ENCODE measurements around the gene ZYX. TPM values are rescaled to one million over a fixed set of nuclear protein-coding genes. Genes with fewer than 3 reads are reported as not detected.
"Not testable (repeated sequence)": the region's sequence is repeated elsewhere in the genome, so short reads cannot be mapped to it uniquely, and the experiment has no call there.

ZYX gene
- total RNA-seq, 1 donor from 2014 or later = 271 TPM

DNA sequence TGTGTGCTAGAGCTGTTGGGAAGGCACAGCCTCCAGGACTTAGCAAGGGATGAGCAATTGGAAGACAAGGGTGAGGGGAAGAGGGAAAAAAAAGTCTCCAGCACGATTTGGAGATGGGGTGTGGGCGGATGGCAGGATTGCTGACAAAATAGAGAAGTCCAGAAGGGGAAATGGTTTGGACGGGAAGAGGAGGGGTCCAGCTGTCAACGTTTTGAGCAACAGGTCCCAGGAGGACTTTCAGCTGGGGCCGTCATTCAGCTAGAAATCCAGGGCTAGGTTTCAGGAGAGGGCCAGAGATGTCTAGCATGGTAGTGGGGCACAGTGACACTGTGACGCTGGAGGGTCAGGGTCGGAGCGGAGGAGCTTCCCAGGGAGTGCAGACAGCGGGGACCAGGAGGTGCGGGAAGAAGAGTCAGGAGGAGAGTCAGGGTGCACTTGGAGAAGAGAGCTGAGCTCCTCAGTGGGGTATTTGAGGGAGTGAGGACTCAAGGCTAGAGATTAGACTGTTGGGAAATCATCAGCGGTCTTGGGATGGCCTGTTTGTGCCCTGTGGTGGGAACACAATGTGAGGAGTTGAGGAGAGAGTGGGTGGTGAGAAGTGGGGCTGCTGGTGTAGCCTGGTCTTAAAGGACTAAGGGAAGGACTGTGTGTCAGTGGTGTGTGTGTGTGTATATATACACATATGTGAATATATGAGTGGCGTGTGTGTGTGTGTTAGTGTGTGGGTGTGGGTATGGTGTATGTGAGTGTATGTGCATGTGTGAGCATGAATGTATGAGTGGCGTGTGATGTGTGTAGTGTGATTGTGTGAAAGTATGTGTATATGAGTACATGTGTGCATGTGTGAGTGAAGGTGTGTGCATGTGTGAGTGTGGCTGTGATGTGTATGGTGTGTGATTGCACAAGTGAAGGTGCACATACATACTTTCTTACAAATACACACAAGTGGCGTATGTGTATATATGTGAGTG is 3.8 kb downstream of the ZYX start:
- no peak for DNase-seq (ENCODE audit: low spot score)

DNA sequence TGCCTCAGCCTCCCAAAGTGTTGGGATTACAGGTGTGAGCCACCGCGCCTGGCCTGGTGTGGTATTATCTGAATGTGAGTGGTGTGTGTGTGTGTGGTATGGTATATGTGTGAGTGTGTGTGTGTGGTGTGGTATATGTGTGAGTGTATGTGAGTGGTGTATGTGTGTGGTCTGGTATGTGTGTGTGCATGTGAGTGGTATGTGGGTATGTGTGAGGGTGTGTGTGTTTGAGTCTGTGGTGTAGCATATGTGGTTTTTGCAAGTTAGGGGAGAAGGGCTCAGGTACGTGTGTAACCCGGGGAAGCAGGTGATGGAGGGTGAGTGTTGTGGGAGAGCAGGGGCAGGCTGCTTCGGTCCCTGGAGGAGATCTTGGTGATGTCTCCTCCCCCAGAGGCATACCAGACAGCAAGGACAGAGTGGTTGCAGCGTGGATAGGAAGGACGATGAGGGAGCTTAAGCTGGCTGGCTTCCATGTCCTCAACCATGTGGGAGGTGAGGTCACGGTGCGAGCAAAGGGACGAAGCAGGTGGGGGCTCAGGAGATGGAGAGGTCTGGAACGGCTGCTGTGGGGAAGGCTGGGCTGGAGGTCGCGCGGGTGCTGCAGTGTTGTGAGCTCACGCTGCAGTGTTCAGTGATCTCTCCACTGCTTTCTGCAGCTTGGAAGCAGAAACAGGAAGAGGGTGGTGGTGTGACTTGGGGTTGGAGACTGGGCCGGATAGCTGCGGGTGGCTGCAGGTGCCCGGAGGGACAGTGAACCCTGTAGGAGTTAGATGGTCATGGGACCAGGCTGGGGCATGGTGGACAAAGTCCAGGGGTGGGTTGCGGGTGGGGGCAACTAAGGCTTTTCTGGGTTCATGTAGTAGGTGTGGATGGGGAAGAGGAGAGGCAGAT is 5.0 kb downstream of the ZYX start:
- DNase-seq (ENCODE audit: low spot score) = no peak

GRCh38 chr7:143387156-143387975 is 6.2 kb downstream of the ZYX start:
- no peak for DNase-seq (ENCODE audit: low spot score)

GRCh38 chr7:143388051-143388450 is 6.9 kb downstream of the ZYX start:
- no peak for DNase-seq (ENCODE audit: low spot score)

DNA sequence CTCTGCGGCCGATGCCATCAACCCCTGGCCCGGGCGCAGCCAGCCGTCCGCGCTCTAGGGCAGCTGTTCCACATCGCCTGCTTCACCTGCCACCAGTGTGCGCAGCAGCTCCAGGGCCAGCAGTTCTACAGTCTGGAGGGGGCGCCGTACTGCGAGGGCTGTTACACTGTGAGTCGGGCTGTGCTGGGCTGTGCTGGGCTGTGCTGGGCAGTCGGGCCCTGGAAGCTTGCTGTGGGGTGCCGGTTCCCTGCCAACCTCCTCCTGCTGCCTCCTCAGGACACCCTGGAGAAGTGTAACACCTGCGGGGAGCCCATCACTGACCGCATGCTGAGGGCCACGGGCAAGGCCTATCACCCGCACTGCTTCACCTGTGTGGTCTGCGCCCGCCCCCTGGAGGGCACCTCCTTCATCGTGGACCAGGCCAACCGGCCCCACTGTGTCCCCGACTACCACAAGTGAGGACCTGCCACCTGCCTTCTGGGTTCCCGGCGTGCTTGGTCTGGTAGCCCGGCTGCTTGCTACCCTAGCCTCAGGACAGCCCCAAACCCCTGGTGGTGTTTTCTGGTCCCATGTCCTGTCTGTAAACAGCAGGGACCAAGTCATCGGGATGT is 7.5 kb downstream of the ZYX start:
- no peak for DNase-seq (ENCODE audit: low spot score)

GRCh38 chr7:143389316-143390103 is 8.4 kb downstream of the ZYX start:
- no peak for DNase-seq (ENCODE audit: low spot score)

DNA sequence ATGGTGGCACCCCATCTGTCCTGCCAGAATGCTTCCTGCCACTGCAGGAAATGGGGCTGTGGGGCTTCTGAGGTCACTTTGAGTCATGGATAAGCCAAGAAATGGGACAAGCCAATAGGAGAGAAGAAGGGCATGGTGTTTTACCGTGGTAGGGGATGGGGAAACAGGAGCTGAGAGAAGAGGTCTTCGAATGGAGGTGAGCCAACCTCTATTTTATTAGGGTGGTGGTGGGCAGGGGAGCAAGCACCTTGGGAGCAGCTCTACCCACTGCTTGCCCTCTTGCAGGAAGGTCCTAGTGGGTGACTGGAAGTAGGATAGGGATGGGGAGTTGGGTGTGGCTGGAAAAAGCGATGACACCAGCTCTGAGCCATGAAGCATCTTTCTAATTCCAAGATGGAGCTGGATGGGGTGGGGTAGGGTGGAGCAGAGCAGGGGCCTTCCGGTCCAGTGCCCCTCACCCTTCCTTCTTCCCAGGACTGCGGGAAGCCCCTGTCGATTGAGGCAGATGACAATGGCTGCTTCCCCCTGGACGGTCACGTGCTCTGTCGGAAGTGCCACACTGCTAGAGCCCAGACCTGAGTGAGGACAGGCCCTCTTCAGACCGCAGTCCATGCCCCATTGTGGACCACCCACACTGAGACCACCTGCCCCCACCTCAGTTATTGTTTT is 9.1 kb downstream of the ZYX start:
- no peak for DNase-seq (ENCODE audit: low spot score)

DNA sequence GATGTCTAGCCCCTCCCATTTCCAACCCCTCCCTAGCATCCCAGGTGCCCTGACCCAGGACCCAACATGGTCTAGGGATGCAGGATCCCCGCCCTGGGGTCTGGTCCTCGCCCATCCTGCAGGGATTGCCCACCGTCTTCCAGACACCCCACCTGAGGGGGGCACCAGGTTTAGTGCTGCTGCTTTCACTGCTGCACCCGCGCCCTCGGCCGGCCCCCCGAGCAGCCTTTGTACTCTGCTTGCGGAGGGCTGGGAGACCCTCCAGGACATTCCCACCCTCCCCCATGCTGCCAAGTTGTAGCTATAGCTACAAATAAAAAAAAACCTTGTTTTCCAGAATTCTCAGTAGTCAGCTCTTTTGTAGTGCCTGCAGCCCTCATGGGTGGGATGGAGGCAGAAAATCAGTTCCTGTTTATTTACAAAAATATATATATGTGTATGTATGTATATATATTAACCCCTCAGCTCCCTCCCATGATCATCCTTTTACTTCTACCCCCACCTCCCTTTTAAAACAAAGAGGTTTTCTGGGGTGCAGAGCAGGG is 9.7 kb downstream of the ZYX start:
- DNase-seq (ENCODE audit: low spot score) = no peak

DNA sequence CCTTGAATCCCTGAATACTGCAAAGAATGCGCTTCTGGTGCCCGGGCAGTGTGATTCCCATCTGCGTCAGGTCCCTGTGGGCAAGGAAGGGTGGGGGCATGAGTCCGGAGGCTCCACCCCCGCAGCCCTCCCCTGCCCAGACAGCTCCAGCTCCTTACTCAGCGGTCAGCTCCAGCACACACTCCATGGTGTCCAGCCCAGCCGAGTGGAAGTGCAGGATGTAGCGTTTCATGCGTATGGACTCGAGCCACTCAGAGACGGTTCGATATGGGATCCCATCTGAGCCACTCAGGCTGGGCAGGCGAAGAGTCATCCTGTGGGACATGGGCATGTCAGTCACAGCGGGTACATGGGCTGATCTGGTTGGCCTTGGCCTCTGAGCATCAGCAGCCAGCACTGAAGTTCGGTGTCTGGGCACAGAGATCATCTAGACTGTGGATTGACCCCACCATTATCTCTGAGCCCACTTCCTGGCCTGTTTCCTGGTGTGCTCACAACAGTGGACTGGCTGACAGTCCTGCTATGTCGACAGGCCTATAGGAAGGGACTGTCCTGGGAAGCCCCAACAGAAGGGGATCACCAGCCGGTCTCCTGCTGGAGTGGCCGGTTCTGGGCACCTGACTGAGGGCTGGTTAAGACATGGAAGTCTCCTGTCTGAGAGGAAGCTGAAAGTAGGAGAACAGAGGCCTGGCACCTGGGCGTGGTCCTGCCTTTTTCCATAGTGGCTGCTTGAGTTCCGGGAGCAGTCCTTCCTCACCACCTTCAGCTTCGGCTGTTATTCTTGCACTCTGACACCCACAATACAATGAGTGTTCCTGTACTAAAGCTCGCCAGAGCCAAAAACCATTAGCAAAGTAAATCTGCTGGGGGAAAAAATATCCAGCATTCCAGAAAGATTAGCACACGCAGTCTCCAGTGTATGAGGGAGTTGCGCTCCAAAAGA is 10.6 kb downstream of the ZYX start:
- DNase-seq (ENCODE audit: low spot score) = no peak

GRCh38 chr7:143392427-143392826 is 11.3 kb downstream of the ZYX start:
- not testable (repeated sequence) for DNase-seq (ENCODE audit: low spot score)

DNA sequence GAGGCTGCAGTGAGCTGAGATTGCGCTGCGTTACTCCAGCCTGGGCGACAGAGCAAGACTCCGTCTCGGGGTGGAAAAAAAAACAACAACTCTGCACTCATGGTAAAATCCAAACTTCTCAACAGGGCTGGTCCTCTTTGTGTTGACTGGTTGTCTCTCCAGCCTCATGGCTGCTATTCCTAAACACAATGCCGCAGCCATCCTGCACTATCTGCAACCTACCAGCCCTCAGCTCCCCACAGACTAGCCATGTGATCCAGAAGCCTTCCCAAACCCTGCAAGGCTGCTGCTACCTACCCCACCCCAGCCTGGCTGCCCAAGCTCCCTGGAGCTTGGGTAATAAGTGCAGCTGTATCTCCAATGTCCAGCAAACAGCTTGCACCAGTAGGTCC is 11.7 kb downstream of the ZYX start:
- no peak for DNase-seq (ENCODE audit: low spot score)

- no peak for DNase-seq (ENCODE audit: low spot score)
Observed at GRCh38 chr7:143393267-143394041, 12.3 kb downstream of the ZYX start.

- no peak for DNase-seq (ENCODE audit: low spot score)
Observed at GRCh38 chr7:143394068-143394467, 12.9 kb downstream of the ZYX start.

DNA sequence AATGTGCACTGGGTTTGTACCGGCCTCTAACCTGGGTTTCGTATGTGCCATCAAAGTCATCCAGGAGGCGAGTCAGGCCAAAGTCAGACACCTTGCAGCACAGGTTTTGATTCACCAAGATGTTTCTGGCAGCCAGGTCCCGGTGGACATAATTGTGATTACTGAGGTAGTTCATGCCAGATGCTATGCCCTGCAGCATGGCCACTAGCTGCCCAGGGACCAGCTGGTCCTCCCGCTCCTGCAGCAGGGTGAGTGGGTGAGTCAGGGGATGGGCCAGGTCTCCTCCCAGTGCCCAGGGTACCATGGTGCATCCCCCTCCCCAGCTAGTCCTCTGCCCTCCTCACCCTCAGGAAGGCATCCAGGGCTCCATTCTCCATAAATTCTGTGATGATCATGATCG is 13.6 kb downstream of the ZYX start:
- DNase-seq (ENCODE audit: low spot score) = no peak

GRCh38 chr7:143395187-143396149 is 14.3 kb downstream of the ZYX start:
- no peak for DNase-seq (ENCODE audit: low spot score)

DNA sequence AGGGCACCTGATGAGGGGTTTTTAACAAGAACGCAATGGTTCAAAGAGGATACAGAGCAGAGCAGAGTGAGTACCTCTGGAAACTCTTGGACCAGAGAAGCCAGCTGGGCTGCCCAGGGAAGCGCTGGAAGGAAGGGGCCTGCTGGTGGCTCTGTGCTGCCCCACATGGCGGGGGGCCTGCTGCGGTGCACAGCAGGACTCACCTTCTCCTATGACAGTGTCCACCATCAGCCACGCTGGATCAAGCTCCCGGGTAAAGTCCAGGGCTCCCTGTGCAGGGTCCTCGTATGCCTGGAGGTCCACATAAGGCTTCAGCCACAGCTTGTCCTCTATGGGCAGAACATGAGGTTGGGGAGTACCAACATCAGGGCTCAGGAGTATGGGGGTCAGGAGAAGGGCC is 15.0 kb downstream of the ZYX start:
- DNase-seq (ENCODE audit: low spot score) = no peak

All from mesenteric fat pad (tissue), 1 donor.